Ecto neural progenitor cell (in vitro differentiated cells): ENCODE measurements around the gene SERTAD3.
A peak's percentile ranks its signal among the peaks of the same experiment; 100 is the strongest.

Source experiments
- DNase-seq: peaks from one replicate; pipeline ENCODE4 v3.0.0-alpha.2; 2018; ENCODE audit warnings: low spot score

Gene SERTAD3

DNA sequence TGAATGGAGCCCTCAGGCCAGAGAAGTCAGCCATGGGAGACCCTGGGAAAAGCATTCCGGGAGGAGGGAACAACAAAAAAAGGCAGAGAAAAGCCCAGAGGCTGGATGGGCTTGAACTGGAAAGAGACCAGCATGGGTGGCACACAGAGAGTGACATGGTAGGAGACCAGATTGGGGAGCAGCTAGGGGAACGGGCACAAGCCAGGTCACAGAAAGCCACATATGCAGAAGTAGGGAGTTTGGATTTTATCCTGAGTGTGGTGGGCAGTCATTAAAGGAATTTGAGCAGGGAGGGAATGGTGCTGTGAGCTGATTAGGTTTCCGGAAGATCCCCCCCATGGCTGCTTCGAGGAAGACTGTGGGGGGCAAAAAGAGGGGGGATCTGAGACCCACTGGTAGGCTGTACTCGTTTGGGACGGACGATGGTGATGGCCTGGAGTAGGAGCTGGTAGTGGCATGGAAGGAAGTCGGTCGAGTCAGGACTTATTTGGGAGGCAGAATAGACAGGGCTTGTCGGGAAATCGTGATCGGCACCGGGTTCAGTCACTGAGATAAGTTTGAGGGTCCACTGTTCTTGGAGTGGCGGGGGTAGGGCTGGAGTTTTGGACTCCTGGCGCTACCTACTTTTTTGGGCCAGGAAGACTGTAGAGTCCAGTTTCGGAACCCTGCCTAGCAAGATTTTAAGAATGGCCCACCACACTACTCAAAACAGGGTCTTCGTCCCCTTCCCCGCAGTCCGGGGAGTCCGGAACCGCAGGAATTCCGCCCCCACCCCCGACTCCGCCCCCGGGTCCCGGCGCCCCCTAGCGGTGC lies 19.3 kb downstream of the SERTAD3 start:
- DNase-seq, result no peak

DNA sequence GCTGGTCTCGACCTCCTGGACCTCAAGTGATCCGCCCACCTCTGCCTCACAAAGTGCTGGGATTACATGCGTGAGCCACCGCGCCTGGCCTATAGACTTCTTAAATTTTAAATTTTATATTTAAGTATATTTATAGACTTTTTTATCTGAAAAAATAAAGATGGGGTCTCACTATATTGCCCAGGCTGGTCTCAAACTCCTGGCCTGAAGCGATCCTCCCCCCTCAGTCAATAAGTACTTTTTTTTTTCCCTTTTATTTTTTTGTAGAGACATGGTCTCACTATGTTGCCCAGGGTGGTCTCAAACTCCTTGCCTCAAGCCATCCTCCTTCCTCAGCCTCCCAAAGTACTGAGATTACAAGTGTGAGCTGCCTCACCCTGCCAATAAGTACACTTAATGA lies 20.2 kb downstream of the SERTAD3 start:
- no peak for DNase-seq

DNA sequence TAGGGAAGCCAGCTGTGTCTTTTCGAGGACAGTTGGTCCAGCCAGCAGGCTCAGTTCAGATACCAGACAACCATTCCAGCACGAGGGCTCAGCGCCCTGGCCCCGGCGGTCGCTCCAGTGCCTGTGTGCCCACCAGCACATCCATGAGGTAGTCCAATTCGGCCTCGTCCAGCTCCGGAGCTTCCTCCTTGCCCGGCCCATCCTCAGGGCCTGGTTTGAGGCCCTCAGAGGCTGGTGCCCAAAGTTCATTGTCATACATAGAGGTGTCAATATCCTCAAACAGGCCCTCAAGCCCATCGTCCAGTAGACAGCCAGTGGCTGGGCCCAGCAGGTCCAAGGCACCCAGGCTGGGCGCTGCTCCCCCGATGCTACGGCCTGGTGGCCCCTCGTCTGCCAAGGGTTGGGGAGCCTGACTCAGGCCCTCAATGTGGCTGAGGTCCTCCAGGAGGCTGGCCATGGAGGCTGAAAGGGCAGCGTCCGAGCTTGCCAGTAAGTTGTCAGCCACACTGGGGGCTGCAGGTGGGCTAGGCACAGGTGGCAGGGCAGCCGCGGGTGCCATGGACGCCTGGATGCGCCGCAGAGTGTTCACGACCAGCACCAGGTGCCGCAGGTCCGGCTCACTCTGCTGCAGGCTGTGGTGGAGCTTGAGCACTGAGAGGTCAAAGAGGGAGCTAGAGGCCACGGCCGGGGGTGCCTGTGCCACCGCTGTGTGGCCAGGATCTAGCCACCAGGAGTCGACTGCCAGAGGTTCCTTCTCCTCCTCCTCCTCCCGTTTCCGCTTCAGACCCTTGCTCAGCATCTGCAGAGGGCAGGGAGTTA lies 21.2 kb downstream of the SERTAD3 start:
- DNase-seq, result no peak

DNA sequence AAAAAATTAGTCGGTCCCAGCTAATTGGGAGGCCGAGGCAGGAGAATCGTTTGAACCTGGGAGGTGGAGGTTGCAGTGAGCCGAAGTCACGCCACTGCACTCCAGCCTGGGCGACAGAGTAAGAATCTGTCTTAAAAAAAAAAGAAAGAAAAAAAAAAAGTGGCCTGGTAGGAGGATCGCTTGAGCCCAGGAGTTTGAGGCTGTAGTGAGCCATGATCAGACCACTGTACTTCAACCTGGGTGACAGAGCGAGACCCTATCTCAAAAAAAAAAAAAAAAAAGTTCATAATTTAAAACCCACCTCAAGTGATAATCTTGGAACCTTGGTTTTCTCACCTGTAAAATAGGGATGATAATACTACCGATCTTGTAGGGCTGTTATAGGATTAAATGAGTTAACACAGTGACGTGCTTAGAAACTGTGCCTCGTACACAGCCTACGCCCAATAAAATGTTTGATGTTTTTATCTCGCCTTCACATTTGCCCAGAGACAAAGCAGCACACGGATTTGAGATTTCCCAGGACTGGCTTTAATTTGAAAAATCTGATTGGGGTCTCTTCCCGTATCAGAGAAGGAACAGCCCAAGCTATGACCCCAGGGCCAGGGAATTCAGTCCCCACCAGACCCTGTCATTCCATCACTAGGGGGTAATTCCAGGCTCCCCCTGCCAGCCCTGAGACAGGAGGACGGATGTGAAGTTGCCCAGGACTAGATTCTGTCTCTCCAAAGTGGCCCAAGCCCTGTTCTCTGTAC lies 22.0 kb downstream of the SERTAD3 start:
- no peak for DNase-seq

DNA sequence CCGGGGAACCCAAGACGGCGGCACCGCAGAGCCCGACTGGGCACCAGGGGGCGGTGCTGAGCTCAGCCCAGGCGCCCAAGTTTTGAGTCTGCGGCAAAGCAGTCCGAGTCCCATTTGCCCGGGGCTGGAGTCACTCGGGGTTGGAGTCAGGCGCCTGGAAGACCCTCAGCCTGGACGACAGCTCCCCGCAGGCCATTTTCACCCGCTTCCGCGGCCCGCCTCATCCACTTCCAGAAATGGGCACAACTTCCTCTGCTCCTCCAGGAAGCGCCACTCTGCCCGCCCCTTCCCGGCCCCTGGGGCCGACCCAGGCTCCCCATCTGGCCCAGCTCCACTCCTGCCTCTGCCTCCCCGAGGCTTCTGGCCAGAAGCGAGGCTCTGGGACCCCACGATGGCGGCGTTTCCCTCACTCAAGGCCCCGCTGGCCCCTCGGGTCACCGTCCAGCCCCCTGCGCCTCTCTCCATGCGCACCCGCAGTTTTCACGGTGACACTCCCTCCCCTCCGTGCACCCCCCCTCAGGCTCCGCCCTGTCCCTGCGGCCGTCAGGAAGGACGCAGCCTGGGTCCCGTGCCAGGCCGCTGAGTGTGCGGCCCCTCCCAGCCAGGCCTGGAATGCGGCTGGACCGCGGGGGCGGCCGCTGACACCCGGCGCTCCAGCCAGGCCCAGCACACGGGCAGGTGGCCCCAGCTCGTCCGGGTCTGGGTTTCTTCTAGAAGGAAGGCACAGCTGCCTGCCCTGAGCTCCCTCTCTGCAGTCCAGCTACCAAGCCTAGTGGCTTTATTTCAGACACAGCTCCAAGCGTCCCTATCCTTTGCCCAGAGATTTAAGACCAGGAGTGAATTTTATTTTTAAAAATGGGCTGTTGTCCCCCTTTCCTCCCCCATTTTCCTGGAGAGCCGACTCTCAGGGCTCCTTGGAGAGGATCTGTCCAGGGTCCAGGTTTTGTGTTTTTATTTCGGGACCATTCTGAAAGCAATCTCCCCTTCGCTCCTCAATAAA lies 23.1 kb downstream of the SERTAD3 start:
- DNase-seq, result peak; percentile 94

DNA sequence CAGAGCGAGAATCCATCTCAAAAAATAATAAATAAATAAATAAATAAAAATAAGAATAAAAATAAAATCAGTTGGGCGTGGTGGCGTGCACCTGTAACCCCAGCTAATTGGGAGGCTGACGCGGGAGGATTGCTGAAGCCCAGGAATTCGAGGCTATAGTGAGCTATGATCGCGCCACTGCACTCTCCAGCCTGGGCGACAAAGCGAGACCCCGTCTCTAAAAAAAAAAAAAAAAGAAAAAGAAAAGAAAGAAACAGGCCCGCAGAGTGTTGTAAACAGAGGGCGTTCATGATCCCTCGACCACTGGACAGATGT lies 23.7 kb downstream of the SERTAD3 start:
- no peak for DNase-seq

DNA sequence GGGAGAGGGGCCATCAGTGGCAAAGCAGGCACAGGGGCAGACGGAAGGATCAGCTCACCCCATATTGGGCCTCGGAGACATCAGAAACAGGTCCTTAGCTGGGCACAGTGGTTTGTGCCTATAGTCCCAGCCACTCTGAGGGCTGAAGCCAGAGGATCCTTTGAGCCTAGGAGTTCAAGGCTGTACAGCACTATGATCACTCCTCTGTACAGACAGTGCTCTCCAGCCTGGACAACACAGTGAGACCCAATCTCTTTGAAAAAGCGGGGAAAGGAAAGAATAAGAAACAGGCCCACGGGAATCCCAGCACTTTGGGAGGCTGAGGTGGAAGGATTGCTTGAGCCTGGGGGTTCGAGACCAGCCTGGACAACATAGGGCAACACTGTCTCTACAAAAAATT lies 24.4 kb downstream of the SERTAD3 start:
- no peak for DNase-seq

DNA sequence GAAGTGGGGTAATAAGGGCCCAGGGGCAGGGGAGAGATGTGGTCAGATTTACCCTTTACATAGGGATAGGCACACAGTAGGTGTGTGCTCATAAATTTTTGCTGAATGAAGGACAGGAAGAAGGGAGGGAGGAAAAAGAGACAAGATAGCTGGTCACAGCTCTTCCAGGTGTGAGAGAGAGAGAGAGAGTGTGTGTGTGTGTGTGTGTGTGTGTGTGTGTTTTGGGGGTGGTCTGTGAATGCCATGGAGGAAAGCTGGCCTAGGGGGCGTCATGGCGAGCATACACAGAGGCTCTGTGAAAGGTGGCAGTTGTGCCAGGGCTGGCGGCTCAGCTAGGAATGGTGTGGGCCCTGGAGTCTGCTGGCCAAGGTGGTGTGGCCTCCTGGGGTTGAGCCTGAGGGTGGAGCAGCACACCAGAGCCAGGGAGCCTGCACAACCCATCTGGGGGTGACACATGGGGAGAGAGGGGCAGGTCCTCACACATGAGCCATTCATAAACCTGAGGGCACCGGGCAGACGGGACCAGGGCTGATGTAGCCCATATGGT lies 25.0 kb downstream of the SERTAD3 start:
- no peak for DNase-seq

DNA sequence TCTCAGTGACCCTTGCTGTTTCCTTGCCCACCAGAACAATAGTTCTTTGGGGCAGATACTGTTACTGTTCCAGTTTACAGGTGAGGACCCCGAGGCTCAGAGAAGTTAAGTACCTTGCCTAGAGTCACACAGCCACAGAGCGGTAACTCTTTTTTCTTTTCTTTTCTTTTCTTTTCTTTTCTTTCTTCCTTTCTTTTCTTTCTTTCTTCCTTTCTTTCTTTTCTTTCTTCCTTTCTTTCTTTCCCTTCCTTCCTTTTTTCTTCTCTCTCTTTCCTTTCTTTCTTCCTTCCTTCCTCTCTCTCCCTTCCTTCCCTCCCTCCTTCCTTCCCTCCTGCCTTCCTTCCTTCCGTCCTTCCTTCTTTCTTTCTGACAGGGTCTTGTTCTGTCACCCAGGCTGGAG lies 26.1 kb downstream of the SERTAD3 start:
- DNase-seq, result no peak

DNA sequence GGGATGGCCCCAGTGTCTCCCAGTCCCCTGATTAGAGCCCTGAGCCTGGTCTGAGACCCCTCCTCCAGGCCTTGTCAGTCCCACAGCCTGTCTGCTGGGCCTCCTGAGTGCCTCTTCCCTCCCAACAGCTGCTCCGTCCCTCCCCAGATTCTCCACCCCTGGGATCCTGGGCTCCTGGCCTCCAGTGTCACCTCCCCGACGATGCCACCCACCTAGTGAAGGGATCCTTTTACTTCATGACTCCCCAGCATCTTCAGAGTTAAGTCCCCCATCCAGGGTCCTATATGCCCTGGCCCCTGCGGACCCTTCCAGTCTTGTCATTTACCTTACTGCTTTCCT lies 26.5 kb downstream of the SERTAD3 start:
- DNase-seq, result peak; percentile 51

DNA sequence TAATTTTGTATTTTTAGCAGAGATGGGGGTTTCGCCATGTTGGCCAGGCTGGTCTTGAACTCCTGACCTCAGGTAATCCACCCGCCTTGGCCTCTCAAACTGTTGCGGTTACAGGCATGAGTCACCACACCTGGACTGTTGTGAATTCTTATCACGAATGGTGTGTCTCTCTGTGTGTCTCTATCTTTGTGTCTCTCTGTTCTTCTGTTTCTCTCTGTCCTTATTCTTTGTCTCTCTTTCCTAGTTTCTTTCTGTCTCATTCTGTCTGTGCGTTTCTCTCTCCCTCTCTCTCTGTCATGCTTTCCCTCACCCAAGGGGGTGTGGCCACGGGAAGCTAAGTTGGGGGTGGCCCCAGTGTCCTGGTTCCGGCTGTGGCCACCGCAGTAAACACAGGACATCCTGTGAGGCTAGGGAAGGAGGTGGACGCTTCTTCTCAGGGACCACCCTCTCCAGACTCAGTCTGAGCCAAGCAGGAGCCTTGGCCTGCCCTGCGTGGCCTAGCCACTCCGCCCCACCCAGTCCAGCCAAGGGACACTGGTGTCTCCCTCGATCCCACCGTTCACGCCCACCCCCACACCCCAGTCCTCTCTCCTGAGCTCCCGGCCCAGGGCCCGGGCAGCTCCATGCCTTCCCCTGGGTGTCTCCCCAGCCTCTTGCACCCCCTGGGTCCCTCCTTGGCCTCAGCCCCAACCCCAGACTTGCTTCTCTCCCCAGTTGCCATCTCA lies 27.1 kb downstream of the SERTAD3 start:
- peak; percentile 44 for DNase-seq

DNA sequence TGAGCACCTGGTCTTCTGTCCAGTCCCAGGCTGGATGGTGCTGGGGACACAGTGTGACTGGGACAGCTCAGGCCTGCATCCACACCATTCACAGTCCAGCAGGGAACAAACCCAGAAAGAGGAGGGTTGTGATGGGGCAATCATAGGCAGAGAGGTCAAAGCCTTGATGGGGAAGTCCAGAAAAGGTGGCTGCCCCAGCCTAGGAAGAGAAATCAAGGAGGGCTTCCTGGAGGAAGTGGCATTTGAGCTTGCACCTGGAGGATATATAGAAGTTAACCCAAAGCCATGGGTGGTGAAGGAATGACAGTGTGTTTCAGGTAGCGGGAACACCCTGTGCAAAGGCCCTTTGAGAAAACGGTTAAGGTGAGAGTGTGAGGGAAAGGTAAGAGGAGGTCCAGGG lies 28.4 kb downstream of the SERTAD3 start:
- no peak for DNase-seq

DNA sequence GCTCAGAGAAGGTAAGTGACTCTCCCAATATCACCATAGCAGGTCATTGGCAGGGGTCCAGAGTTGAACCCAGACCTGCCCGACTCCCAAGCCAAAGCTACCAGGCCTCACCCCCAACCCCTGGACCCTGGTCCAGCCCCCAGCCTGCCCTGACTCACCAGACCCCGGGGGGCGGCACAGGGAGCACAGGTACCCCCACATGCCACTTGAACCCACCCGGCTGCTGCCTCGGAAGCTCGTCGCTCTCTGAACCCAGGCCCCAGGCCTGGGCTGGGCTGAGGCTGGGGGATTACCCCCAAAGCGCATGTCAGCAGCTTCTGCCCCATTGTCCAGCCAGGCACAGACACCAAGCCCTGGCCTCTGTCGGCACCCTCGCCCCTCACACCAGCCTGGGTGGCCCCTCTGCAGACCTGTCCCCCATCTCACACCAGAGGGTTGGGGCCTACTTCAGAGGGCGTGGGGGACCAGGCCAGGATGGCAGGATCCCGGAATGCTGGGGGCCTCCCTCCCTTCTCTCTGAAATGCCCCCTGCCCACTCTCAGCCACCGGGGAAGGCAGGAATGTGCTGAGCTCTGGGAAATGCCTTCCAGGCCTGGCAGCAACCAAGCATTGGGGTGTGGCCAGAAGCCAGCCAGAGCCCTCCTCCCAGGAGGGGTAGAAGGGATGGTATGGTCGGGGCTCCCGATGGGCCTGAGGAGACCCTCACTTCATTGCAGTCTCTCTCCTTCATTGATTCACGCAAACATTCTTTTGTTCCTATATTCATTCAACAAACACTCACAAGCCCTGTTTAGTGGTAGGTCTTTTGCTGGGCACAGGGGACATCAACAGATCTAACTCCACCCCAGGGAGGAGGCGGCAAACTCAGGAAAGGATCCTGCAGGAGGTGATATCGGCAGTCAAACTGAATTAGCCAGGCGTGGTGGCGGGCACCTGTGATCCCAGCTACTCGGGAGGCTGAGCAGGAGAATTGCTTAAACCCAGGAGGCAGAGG lies 29.3 kb downstream of the SERTAD3 start:
- peak; percentile 52 for DNase-seq

DNA sequence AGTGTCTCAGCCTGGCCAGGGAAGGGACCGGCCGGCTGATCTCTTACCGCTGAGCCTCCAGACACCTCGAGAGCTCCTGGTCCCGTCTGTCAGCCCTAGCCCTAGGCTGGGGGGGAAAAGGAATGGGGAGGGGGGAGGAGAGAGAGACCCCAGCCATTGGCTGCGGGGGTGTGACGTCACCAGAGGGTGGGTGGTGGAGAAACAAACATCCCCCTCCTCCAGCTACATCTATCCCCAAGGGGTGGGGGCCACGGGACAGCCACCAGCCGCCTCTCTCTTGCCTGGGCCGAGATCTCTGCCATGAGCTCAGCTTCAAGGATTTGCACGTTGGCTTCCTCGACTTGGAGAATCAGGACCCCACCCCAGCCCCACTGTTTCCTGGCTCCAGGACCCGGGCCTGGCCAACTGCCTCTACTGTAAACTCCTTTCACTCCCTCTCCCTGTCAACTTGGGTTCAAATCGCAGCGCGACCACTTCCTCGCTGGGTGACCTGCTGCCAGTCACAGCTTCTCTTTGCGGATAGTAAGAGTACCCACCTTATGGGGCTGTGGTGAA lies 30.8 kb downstream of the SERTAD3 start, which contains the start of gene PRX:
PRX (minus strand) TSS at position 88 of the 555 bp plus-strand sequence. CDS start 5,446 bp downstream, outside the sequence.
- DNase-seq, result peak; percentile 71

DNA sequence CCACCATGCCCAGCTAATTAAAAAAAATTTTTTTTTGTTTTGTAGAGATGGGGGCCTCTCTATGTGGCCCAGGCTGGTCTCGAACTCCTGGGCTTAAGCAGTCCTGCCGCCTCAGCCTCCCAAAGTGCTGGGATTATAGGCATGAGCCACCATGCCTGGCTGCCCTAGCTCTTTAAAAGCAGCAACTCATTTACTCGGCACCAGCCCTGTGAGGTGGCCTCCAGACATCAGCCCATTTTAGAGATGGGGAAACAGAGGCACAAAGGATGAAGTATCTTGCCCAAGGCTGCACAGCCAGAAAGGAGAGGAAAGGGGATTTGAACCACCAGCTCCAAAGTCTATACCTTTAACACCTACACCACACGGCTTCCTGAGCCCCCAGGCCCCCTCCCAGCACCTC lies 31.3 kb downstream of the SERTAD3 start:
- DNase-seq, result no peak

DNA sequence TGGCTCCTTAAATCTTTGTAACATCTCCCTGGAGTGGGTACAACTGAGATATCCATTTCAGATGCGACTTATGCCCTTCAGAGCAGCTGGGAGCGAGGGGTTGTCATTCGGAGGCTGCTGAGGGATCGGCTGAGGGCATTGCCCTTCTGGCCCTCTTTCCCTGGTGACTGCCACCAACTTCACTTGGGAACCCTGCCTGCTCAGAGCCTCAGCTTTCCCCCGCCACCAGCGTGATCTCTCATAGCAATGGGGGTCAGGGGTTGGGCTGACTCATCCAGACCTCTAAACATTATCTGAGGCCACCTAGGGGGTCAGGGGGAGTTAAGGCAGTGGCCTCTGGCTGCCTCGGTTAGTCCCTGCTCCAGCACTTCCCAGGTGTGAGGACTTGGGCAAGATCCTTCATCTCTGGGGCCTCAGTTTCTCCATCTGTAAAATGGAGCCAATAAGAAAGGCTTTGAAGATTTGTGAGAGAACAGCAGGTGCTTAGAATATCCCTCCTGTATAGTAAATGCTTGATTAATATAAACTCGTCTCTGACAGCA lies 32.1 kb downstream of the SERTAD3 start:
- no peak for DNase-seq

DNA sequence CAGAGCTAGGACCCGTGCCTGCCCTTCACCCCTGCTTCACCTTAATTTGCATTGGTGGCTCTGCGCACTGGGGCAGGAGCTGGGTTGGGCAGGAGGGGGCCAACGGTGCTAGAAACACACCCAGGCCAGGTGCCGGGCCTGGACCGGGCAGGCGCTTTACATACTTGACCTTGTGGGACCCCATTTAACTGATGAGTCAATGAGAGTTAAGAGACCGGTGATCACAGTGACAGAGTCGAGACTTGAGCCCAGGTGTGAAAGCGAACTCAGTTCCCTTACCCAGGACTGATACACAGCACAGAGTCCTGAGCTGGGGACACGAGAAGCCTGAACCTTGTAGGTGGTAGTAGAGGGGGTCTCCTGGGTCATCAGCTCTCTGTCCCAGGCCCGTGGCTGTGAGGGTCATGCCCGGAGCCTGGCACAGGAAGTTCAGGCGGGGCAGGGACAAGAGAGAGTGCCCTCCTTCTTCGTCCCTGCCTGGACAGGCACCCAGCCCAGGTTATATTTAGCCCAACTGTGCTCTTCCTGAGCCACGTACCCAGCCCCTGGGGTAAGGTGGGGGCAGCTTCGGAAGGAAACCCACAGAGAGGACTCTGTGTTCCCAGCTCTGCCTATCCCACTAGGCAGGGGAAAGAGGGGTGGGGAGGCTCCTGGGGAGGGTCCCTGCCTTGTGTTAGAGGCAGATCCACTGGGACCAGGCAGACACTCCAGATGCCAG lies 32.9 kb downstream of the SERTAD3 start:
- DNase-seq, result no peak

DNA sequence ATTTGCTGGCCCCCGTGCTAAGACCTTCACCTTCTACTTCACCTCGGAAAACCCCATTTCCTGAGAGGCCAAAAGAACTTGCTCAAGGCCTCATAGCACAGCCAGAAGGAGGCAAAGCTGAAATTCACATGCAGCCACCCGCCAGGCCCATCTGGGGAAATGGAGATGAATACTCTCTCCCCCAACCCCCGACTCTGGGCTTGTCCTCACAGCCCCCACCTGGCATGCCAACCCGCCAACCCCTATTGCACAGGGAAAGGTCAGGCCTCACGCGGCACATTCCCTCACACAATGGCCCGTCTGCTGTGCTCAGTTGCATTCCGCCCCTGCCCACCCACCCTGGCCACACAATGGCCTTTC lies 34.1 kb downstream of the SERTAD3 start:
- no peak for DNase-seq
